Stimulated activated CD8-positive, alpha-beta memory T cell treated with anti-CD3 and anti-CD28 coated beads, Interleukin-7, amount 100 ng/mL, for 48 hours (primary cell): ENCODE measurements around the gene CCDC7.

Source experiments
- DNase-seq, 2 donors: peaks; one replicate each; pipeline ENCODE4 v3.0.0-alpha.2; 2020; ENCODE audit warnings: low read depth in 1 of 2; ENCODE audit errors: extremely low read depth in 1 of 2

CCDC7 gene

GRCh38 chr10:32923849-32924248 is 477.9 kb downstream of the CCDC7 start:
- DNase-seq = no peak
